GM19452 (cell line): ENCODE results near the gene LRRC15.

Source experiments
- ATAC-seq: cut with Tn5 transposase; IDR thresholded peaks from one replicate; pipeline ENCODE4 v1.9.1; 2021; ENCODE audit not compliant: unreplicated experiment

LRRC15 gene

GRCh38 chr3:194320744-194321243 is 48.7 kb downstream of the LRRC15 start:
- no peak for ATAC-seq

GRCh38 chr3:194320100-194320499 is 49.4 kb downstream of the LRRC15 start:
- no peak for ATAC-seq

GRCh38 chr3:194318511-194319161 is 50.9 kb downstream of the LRRC15 start:
- ATAC-seq = no peak

GRCh38 chr3:194316918-194317317 is 52.6 kb downstream of the LRRC15 start:
- no peak for ATAC-seq

DNA sequence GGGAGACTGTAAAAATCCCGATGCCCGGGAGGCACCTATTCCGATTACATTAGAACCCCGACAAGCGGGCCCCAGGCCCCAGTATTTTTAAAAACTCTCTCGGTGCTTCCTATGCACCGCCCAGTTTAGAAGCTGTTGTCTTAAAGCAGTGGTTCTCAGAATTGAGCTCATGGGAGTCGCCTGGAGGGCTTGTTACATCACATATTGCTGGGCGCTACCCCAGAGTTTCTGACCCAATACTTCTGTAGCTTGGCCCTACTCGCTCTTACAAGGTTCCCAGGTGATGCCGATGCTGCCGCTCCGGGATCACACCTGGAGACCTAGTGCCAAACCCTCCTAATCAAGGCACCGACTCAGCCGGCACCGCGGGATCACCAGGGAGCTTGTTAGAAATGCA is 53.6 kb downstream of the LRRC15 start:
- ATAC-seq = peak; percentile 22

GRCh38 chr3:194315088-194315964 is 54.2 kb downstream of the LRRC15 start:
- ATAC-seq = peak; percentile 77

DNA sequence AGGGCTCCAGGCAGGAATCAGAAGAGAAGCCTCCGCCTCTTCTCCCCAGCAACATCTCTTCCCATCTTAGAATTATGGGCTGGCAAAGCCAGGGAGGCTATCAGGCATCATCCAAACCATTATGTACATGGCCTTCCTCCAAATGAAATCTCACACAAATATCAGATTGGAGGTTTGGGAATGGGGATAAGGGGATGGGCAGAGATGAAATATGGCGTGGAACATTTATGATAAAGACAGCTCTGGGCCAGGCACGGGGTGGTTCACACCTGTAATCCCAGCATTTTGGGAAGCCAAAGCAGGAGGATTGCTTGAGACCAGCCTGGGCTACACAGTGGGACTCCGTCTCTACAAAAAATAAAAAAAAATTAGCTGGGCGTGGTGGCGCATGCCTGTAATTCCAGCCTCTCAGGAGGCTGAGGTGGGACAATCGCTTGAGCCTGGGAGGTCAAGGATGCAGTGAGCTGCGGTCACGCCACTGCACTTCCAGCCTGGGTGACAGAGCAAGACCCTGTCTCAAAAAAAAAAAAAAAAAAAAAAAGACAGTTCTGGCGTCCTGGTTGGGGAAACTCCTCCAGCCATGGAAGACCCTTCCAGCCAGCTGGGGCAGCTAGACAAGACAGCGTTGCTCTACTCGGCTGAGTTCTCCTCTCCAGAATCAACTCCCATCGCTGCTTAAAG is 55.0 kb downstream of the LRRC15 start:
- no peak for ATAC-seq

DNA sequence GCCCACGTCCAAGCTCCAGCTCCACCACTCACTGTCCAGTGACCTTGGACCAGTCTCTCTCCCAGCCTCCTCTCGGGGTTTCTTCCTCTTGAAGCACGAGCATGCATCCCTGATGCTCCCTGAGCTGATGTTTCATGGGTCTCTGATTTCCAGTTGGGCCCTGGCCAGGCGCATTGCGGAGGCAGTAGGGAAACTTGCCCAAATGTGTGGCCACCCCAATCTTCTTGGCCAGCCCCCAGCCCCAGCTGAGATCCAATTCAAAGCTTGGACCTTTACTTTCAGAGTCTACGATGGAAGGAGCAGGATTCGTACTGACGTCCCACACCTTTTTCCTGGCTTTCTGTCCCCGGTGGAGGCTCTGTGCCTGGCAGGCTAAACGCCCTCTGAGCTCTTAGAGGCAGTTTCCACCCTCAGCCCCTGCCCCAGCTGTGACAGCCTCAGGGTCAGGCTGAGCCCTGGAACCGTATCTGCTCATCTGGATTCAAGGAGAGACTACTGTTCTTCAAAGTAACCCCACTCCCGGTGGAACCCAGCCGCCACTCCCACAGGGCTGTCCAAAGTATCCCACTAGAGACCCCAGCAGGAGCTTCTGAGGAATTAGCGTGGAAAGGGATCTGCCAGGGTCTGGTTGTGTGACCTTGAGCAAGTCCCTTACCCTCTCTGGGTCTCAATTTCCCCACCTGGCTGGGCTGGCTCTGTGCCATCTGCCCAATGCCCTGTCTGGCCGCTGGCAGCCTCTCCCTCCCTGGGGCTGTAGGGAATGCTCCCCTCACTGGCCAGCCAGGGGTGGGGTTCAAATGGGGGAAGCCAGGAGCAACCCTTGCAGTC is 55.8 kb downstream of the LRRC15 start:
- ATAC-seq = no peak

DNA sequence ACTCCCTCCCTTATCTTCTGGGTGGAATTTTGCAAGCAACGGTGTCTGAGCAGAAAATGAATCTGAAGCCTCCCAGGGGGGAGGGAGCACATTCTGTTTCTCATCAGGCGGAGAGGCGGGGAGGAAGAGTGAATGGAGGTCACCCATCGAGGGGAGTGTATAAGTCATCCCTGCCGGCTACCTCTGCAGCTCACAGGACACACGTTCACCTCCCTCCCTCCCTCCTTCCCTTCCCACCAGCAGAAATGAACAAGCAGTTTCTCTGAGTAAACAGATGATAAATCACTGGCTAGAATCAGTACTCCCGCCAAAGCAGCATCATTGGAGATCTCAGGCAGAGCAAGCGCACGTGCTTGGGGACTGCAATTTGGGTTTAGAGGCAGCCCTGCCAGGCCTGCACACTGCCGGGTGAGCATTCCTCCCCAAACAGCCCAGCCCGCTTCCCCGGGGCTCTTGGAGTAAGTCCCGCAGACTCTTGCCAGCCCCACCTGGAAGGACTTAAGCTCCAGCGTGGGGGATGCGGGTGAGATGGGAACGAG is 56.7 kb downstream of the LRRC15 start:
- ATAC-seq = no peak

DNA sequence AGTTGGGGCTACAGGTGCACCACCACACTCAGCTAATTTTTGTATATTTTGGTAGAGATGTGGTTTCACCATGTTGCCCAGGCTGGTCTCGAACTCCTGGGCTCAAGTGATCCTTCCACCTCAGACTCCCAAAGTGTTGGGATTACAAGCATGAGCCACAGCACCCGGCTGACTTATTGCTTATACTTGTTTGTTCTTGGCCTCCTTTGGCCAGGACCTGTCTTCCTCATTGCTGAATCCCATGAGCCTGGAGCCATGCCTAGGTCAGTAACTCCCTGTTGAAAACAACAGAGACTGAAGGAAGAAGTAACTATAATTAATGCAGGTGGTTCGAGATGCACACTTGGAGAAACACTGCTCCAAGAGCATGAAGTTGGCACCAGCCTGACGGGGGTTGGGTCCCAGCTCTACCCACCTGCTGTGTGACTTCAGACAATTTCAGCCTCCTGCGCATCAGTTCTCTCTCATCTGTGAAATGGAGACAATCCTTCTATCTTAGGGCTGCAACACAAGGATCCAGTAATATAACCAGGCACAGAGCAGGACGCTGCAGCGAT is 57.3 kb downstream of the LRRC15 start:
- no peak for ATAC-seq

- no peak for ATAC-seq
These were observed 58.5 kb downstream of the LRRC15 start for GRCh38 chr3:194311000-194311399.

DNA sequence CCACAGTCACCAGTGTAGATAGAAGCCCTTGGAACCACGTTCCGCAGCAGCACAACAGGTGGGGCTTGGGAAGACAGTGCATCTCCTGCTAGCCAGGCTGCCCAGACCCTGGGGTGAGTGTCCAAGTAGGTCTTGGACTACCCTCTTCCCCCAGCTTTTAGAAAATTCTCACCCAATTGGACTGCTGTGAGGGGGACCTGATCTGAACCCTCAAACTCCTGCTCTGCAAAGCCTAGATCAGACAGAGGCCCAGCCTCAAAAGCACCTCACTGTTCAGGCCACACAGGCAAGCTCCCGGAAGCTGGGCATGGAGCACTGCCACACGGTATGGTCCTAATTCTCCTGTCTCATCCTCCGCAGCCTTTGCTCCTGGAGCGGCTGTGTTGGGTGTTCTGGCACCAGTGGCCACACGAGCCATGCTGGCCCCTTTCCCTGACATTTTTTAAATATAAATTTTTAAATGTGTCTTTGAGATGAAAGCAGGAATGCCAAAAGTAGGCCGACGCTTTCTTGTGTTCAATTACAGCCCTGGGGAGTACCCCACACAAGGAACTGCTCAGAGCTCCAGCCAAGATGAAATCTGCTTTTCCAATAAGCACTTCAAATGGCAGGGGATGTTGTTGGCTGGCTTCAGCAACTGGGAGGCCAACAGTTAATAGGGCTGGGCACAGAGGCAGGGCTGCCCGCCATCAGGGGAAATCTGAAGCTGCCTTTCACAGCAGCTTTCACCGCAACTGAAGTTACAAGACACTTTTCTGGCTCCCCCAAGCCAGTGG is 59.3 kb downstream of the LRRC15 start:
- ATAC-seq = no peak

DNA sequence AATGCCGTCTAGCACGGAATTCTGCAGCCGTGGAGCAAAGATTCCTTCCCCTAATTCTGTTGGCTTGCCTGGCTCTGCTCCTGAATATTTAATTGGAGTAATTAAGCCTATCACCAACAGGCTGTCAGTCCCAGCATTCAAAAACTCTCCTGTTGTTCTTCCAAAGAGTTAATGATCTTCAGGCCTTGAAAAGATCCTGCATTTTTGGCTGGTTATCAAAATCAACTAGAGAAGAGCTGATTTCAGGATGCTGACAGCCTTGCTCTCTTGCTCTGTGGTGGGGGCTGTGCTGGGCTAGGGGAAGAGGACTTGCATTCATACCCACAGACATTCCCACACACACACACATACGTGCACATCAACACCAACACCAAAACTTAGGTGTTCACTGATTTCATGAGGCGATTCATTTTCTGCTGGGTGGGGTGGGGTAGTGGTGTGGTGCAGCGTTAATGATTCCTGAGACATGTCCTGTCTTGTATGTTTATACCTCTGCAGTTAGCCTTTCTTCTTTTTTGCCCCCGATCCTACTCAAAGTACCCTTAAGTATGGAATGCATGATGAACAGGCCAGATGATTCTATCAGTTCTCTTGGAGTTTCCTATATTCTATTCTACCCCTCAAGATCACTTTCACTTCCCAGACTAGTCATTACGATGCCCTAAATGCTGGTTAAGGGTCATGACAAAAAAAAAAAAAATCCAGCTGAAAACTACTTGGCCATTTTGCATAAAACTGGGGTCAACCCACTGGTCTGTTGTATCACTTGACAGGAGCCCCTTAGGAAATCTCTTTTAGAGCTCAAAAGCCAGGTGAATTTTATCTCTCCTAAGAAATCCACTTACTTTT is 60.7 kb downstream of the LRRC15 start:
- ATAC-seq = no peak

DNA sequence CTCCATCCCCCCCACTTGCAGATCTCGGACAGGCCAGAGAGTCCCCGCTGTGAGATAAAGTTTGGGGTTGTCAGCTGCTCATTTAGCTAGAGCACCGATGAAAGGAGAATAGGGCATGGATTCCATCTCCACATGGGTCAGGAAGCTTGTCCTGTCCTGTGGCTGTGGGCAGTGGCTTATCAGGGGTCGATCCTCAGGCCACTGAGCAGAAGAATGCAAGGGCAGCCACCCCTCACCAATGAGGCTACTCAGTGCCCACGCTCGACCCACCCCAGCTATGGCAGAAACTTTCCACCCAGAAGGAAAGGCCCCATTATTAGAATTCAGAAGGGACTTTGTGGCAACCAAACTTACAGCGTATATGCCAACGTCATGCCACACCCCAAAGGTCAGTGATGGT is 61.7 kb downstream of the LRRC15 start:
- ATAC-seq = no peak

DNA sequence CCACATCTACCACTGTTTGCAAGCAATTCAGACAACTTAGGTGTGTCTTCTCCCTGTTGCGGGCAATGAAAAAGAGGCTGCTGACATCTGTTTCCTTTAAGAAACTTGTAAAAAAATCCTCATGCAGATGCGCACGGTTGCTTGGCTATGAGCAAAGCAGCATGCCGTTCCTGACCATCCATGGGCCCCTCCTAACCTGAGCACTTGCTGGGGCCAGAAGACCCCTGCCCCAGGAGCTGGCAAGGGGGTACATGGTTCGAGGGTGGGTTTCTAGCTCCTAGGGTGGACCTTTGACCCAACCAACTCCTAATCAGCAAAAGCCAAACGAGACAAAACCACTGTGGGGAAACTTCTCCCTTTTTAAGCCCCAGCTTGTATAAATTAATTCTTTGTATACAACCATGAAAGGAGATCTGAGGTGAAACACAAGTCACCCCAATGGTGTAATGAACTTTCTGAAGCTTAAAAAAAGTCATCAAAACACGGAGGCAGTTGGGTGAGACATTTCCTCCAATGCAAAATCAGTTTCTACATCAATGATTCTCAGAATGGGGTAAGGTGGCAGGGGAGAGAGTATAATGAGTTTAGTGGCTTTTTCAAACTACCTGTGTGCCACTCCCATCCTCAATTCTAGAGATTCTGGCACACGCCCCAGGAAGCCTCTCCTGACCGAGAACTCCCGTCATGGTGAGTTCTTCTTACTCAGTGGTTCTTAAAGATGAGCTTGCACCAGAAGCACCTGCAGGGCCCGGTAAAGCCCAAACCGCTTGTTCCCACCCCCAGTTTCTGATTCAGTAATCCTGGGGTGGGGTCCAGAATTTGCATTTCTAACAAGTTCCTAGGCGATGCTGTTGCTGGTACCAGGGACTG is 62.5 kb downstream of the LRRC15 start:
- peak; percentile 55 for ATAC-seq

DNA sequence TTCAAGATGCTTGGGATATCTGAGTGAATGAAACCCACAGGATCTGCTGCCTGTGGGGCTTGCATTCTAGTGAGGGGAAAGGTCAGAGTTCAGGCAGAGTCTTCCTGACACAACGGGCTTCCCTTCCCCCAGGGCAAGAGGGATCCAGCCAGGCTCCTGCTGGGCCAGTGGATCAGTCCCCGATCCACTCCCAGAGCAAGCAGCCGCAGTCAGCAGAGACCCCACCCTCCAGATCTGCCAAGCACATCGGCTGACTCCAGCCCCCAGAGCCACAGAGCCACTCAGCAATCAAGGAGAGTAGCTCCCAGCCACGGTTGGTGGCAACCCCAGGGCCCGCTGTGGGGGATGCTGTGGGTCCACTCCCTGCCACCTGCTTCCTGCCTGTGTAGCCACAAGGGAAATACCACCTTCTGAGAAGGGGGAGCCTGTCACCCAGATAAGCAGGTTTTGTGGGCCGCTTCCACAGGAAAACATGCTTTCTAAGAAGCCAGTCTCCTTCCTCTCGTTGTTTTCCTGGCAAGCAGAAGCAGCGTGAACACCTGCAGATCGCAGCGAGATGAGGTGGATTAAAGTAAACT is 63.3 kb downstream of the LRRC15 start:
- ATAC-seq = peak; percentile 49
